ENCODE measurements around the gene SERPINA9. TPM values are rescaled to one million over a fixed set of nuclear protein-coding genes. Genes with fewer than 3 reads are reported as not detected.

The SERPINA9 gene
- total RNA-seq, 1 donor from 2014 or later: not detected

- no peak overlapping the region for H3K4me3 ChIP-seq (ENCODE audit: low read depth, low read length)
- no peak for DNase-seq (ENCODE audit: low read depth)
- TF ChIP-seq CTCF (conservative IDR thresholded peaks at IDR 0.05; ENCODE audit: low read depth, low read length): no peak
Measured at GRCh38 chr14:94505206-94505605, 29.2 kb upstream of the SERPINA9 start.

- H3K4me3 ChIP-seq (ENCODE audit: low read depth, low read length): no peak overlapping the region
- no peak for DNase-seq (ENCODE audit: low read depth)
- no peak for TF ChIP-seq CTCF (conservative IDR thresholded peaks at IDR 0.05; ENCODE audit: low read depth, low read length)
Measured at GRCh38 chr14:94501588-94502516, 25.9 kb upstream of the SERPINA9 start.

- DNase-seq (ENCODE audit: low read depth): no peak
- TF ChIP-seq CTCF (conservative IDR thresholded peaks at IDR 0.05; ENCODE audit: low read depth, low read length): no peak
- no peak overlapping the region for H3K4me3 ChIP-seq (ENCODE audit: low read depth, low read length)
Measured at GRCh38 chr14:94500264-94500663, 24.3 kb upstream of the SERPINA9 start.

- no peak overlapping the region for H3K4me3 ChIP-seq (ENCODE audit: low read depth, low read length)
- TF ChIP-seq CTCF (conservative IDR thresholded peaks at IDR 0.05; ENCODE audit: low read depth, low read length): no peak
- no peak for DNase-seq (ENCODE audit: low read depth)
Measured at GRCh38 chr14:94499673-94500072, 23.7 kb upstream of the SERPINA9 start.

GRCh38 chr14:94498215-94498614 lies 22.2 kb upstream of the SERPINA9 start:
- H3K4me3 ChIP-seq (ENCODE audit: low read depth, low read length): no peak overlapping the region
- no peak for DNase-seq (ENCODE audit: low read depth)
- no peak for TF ChIP-seq CTCF (conservative IDR thresholded peaks at IDR 0.05; ENCODE audit: low read depth, low read length)

GRCh38 chr14:94494085-94494484 lies 18.1 kb upstream of the SERPINA9 start:
- DNase-seq (ENCODE audit: low read depth): no peak
- no peak for TF ChIP-seq CTCF (conservative IDR thresholded peaks at IDR 0.05; ENCODE audit: low read depth, low read length)
- no peak overlapping the region for H3K4me3 ChIP-seq (ENCODE audit: low read depth, low read length)

- DNase-seq (ENCODE audit: low read depth): no peak
- H3K4me3 ChIP-seq (ENCODE audit: low read depth, low read length): no peak overlapping the region
- no peak for TF ChIP-seq CTCF (conservative IDR thresholded peaks at IDR 0.05; ENCODE audit: low read depth, low read length)
Measured at GRCh38 chr14:94491511-94491910, 15.5 kb upstream of the SERPINA9 start.

All from epithelial cell of proximal tubule (primary cell).